GM12873 (cell line): Measurements from ENCODE around the gene SUPV3L1.

Experiments
- CTCF ChIP-seq: IDR thresholded peaks from 2 replicates; pipeline ENCODE4 v1.5.1; 2012; ENCODE audit warnings: low read depth, mild to moderate bottlenecking, moderate library complexity, low read length, control low read depth; ENCODE audit not compliant: insufficient read depth; ENCODE audit errors: missing control alignments

SUPV3L1 gene

GRCh38 chr10:69151984-69152383 is 28.1 kb upstream of the SUPV3L1 start:
- no peak for TF ChIP-seq CTCF

- TF ChIP-seq CTCF = no peak
These were observed 26.8 kb upstream of the SUPV3L1 start for GRCh38 chr10:69153227-69153626.

- no peak for TF ChIP-seq CTCF
These were observed 19.2 kb upstream of the SUPV3L1 start for GRCh38 chr10:69160809-69161241.

GRCh38 chr10:69168493-69168892 is 11.5 kb upstream of the SUPV3L1 start:
- TF ChIP-seq CTCF = no peak

- no peak for TF ChIP-seq CTCF
These were observed 7.6 kb upstream of the SUPV3L1 start for GRCh38 chr10:69172241-69172982.

GRCh38 chr10:69176823-69177222 is 3.2 kb upstream of the SUPV3L1 start:
- TF ChIP-seq CTCF = no peak

- no peak for TF ChIP-seq CTCF
These were observed 818 bp upstream of the SUPV3L1 start for GRCh38 chr10:69179089-69179742.
